IMR-90 (cell line): ENCODE results near the gene ZDHHC4. TPM values are rescaled to one million over a fixed set of nuclear protein-coding genes. Genes with fewer than 3 reads are reported as not detected.

Source experiments
- ATAC-seq: fragments of 200-7000 bp; cut with Tn5 transposase; 2 replicates; pipeline ENCODE4 v1.9.1; 2020; ENCODE audit warnings: low read depth, mild to moderate bottlenecking, moderate library complexity
- BruUV-seq: library from RNA; stranded (reverse); fragments of 400-500 nt; replicated peaks from 2 replicates; lab custom pipeline; 2021; lab: Mats Ljungman, UMichigan
- CTCF ChIA-PET: fragments of 300-600 bp; formaldehyde crosslinking; extraction: SDS; loops from one replicate; lab custom pipeline; 2021; ENCODE audit warnings: antibody characterized with exemption; lab: Yijun Ruan, JAX
- POLR2A ChIA-PET: fragments of 300-600 bp; sonication (Branson Sonifier 250); formaldehyde crosslinking; loops from one replicate; lab custom pipeline; 2022; ENCODE audit warnings: antibody characterized with exemption; ENCODE audit not compliant: unreplicated experiment; lab: Charles Lee
- DNase-seq: peaks from one replicate; pipeline ENCODE4 v3.0.0; 2013
- H2AFZ ChIP-seq: replicated peaks from 2 replicates; pipeline ENCODE3; 2013; ENCODE audit warnings: low read length, mild to moderate bottlenecking; ENCODE audit not compliant: poor library complexity
- H2AK5ac ChIP-seq: 2 replicates; pipeline ENCODE4 v1.6.1; 2013; ENCODE audit warnings: low read depth, low read length, inconsistent platforms
- H2AK9ac ChIP-seq: replicated peaks from 2 replicates; pipeline ENCODE3; 2013; ENCODE audit warnings: mild to moderate bottlenecking, low read depth, low read length, moderate library complexity; ENCODE audit not compliant: poor library complexity
- H2BK120ac ChIP-seq: 2 replicates; pipeline ENCODE4 v1.6.1; 2013; ENCODE audit warnings: low read depth, low read length, inconsistent platforms
- H2BK15ac ChIP-seq: 3 replicates; pipeline ENCODE4 v1.6.1; 2013; ENCODE audit warnings: low read depth, low read length, inconsistent platforms
- H2BK20ac ChIP-seq: 2 replicates; pipeline ENCODE4 v1.6.1; 2013; ENCODE audit warnings: low read depth, mild to moderate bottlenecking, inconsistent platforms, low read length, moderate library complexity
- H2BK5ac ChIP-seq: 2 replicates; pipeline ENCODE4 v1.6.1; 2013; ENCODE audit warnings: mild to moderate bottlenecking, low read depth, low read length, inconsistent platforms; ENCODE audit not compliant: poor library complexity, severe bottlenecking
- H3K14ac ChIP-seq: replicated peaks from 2 replicates; pipeline ENCODE4 v1.6.1; 2013; ENCODE audit warnings: low read depth, low read length, inconsistent platforms
- H3K18ac ChIP-seq: 2 replicates; pipeline ENCODE4 v1.6.1; 2013; ENCODE audit warnings: low read depth, low read length, control low read depth
- H3K23ac ChIP-seq: 2 replicates; pipeline ENCODE4 v1.6.1; 2013; ENCODE audit warnings: low read depth, low read length, inconsistent platforms
- H3K27ac ChIP-seq: 2 replicates; pipeline ENCODE4 v1.5.1; 2013; ENCODE audit warnings: mild to moderate bottlenecking, control low read depth, low read length; ENCODE audit not compliant: insufficient read depth
- H3K27me3 ChIP-seq: 2 replicates; pipeline ENCODE4 v1.6.1; 2013; ENCODE audit warnings: low read length; ENCODE audit not compliant: control insufficient read depth, insufficient read depth
- H3K36me3 ChIP-seq: 2 replicates; pipeline ENCODE4 v1.6.1; 2013; ENCODE audit warnings: low read length, mixed read lengths; ENCODE audit not compliant: control insufficient read depth, insufficient read depth
- H3K4ac ChIP-seq: 2 replicates; pipeline ENCODE4 v1.6.1; 2013; ENCODE audit warnings: low read depth, low read length, inconsistent platforms
- H3K4me1 ChIP-seq: 2 replicates; pipeline ENCODE4 v1.6.1; 2013; ENCODE audit warnings: low read length, mixed read lengths; ENCODE audit not compliant: control insufficient read depth, insufficient read depth
- H3K4me2 ChIP-seq: 2 replicates; pipeline ENCODE4 v1.6.1; 2013; ENCODE audit warnings: low read depth, mild to moderate bottlenecking, control low read depth, low read length, moderate library complexity
- H3K4me3 ChIP-seq: 2 replicates; pipeline ENCODE4 v1.5.1; 2013; ENCODE audit warnings: low read depth, mild to moderate bottlenecking, control low read depth, low read length, moderate library complexity; ENCODE audit not compliant: insufficient read depth
- H3K56ac ChIP-seq: 2 replicates; pipeline ENCODE4 v1.6.1; 2013; ENCODE audit warnings: low read length, inconsistent platforms; ENCODE audit not compliant: insufficient read depth; ENCODE audit errors: extremely low read depth
- H3K79me1 ChIP-seq, 2 experiments: 2 replicates each; pipeline ENCODE4 v1.6.1; 2013; ENCODE audit warnings: low read length in 2 of 2, inconsistent platforms in 1 of 2, low read depth in 1 of 2
- H3K9ac ChIP-seq: 2 replicates; pipeline ENCODE4 v1.6.1; 2013; ENCODE audit warnings: low read depth, low read length, control low read depth
- H3K9me1 ChIP-seq: 2 replicates; pipeline ENCODE4 v1.6.1; 2013; ENCODE audit warnings: low read length, inconsistent platforms; ENCODE audit not compliant: insufficient read depth
- H3K9me3 ChIP-seq: 2 replicates; pipeline ENCODE4 v1.6.1; 2013; ENCODE audit warnings: low read length; ENCODE audit not compliant: control insufficient read depth, insufficient read depth
- H4K20me1 ChIP-seq: 2 replicates; pipeline ENCODE4 v1.6.1; 2013; ENCODE audit warnings: low read length, inconsistent platforms; ENCODE audit not compliant: insufficient read depth
- H4K5ac ChIP-seq: 2 replicates; pipeline ENCODE4 v1.6.1; 2013; ENCODE audit warnings: mild to moderate bottlenecking, low read depth, low read length, control low read depth
- H4K8ac ChIP-seq, 2 experiments: 2 replicates each; pipeline ENCODE4 v1.6.1; 2013; ENCODE audit warnings: low read depth in 2 of 2, low read length in 2 of 2, control low read depth in 1 of 2, inconsistent platforms in 1 of 2
- H4K91ac ChIP-seq: 2 replicates; pipeline ENCODE4 v1.6.1; 2013; ENCODE audit warnings: low read depth, low read length, inconsistent platforms; ENCODE audit not compliant: insufficient read depth
- RFX5 ChIP-seq: IDR thresholded peaks from 2 replicates; pipeline ENCODE4 v1.8.0; 2012; ENCODE audit warnings: low read depth, mild to moderate bottlenecking, low read length, moderate library complexity
- WGBS, 2 experiments: methylation state at CpG; one replicate each; pipeline versions ENCODE4 v1.1.5 to v1.1.7; 2013; ENCODE audit warnings: missing lambda C conversion rate in 2 of 2; ENCODE audit not compliant: insufficient read length in 1 of 2; ENCODE audit errors: extremely low coverage in 2 of 2; 5-methylcytosine and 5-hydroxymethylcytosine counted together
- dilution Hi-C: fragments of 300-500 bp; cut with HindIII; formaldehyde crosslinking; loops from one replicate; pipeline ENCODE4 v1.14.3; 2018; ENCODE audit warnings: low sequenced_read_pairs; ENCODE audit not compliant: unreplicated experiment
- in situ Hi-C: fragments of 300-500 bp; cut with MboI; formaldehyde crosslinking; loops from 3 replicates; pipeline ENCODE4 v1.14.3; 2019; ENCODE audit warnings: low sequenced_read_pairs, inconsistent platforms, mixed read lengths
- intact Hi-C: fragments of 100-400 bp; cut with micrococcal nuclease; formaldehyde crosslinking; loops from 2 replicates; pipeline ENCODE4 v1.10.0; 2022
- polyA plus RNA-seq, 3 experiments: library from polyadenylated mRNA; depleted of rRNA; stranded (reverse); fragments of >200 nt; gene quantifications; 2 replicates each; pipeline ENCODE4 v1.2.3, GENCODE V29; 2012; ENCODE audit warnings: low replicate concordance in 1 of 3
- total RNA-seq: library from RNA; depleted of rRNA; stranded (reverse); fragments of >200 nt; gene quantifications from 2 replicates; pipeline ENCODE4 v1.2.3, GENCODE V29; 2012

The ZDHHC4 gene
- total and polyA plus RNA-seq, 2 of the 4 experiments (the other 2 are of a cell fraction): 43.9 to 58.3 TPM

- no peak overlapping the region for H2BK20ac ChIP-seq
- dilution Hi-C loops: no loop called here
- no peak overlapping the region for H2AK9ac ChIP-seq
- H3K79me1 ChIP-seq: peaks cover 3% of the 10 kb centered on the region in 2 experiments; a peak in 1 of 4 replicates
- DNase-seq (no peak), ATAC-seq (no peak)
- H3K4ac ChIP-seq: no peak overlapping the region
- CTCF ChIA-PET: interaction anchor here (1.6 kb wide), 1 partner anchor 14 kb away, joined by 4 read pairs; the partner anchor contains the start of gene INTS15
- no peak overlapping the region for H2BK5ac ChIP-seq
- peaks cover 8% of the 10 kb centered on the region; the same call in 1 of the 2 replicates for H4K20me1 ChIP-seq
- no peak overlapping the region for H4K5ac ChIP-seq
- POLR2A ChIA-PET: no interaction called here
- H2AFZ ChIP-seq: no peak overlapping the region
- H3K14ac ChIP-seq: no peak overlapping the region
- no peaks in the 10 kb centered on the region for H3K9me3 ChIP-seq
- H2AK5ac ChIP-seq: no peak overlapping the region
- H3K9me1 ChIP-seq: no peaks in the 10 kb centered on the region; the same call in 1 of the 2 replicates
- intact Hi-C loops: no loop called here
- no peak overlapping the region for H4K8ac ChIP-seq
- H3K27ac ChIP-seq: no peak overlapping the region
- no peak overlapping the region for H4K91ac ChIP-seq
- H2BK120ac ChIP-seq: no peak overlapping the region
- BruUV-seq: no TSS peak
- no peak overlapping the region for H3K18ac ChIP-seq
- H3K36me3 ChIP-seq: peaks cover 43% of the 10 kb centered on the region
- H3K9ac ChIP-seq: no peak overlapping the region
- H3K4me2 ChIP-seq: no peak overlapping the region
- H3K4me1 ChIP-seq: no peaks in the 10 kb centered on the region
- no peak for TF ChIP-seq RFX5
- no peak overlapping the region for H3K23ac ChIP-seq
- no peak overlapping the region for H3K4me3 ChIP-seq
- no peak overlapping the region for H3K56ac ChIP-seq
- WGBS, 2 experiments: 93% methylated on average over 7 of the region's 10 CpGs; no CpG with 5 or more reads in 1 of the 2 experiments
- in situ Hi-C loops: no loop called here
- no peaks in the 10 kb centered on the region for H3K27me3 ChIP-seq
- H2BK15ac ChIP-seq: no peak overlapping the region
Observed at GRCh38 chr7:6604458-6604857, 27.2 kb downstream of the ZDHHC4 start.
